H1 (cell line): ENCODE data around the gene OR2J2. TPM values are rescaled to one million over a fixed set of nuclear protein-coding genes. Genes with fewer than 3 reads are reported as not detected.
A peak's percentile ranks its signal among the peaks of the same experiment; 100 is the strongest.

Experiments
- CTCF ChIA-PET: fragments of 300-600 bp; sonication (Branson Sonifier 250); formaldehyde crosslinking; loops from one replicate; lab custom pipeline; 2021; ENCODE audit not compliant: partially characterized antibody; lab: Charles Lee
- POLR2A ChIA-PET: fragments of 300-600 bp; sonication (Branson Sonifier 250); formaldehyde crosslinking; loops from one replicate; lab custom pipeline; 2021; ENCODE audit warnings: inconsistent platforms; ENCODE audit not compliant: partially characterized antibody; lab: Charles Lee
- DNase-seq, 2 experiments: peaks; one replicate each; pipeline versions ENCODE4 v3.0.0 to v3.0.0-alpha.2; 2010 to 2022; ENCODE audit warnings: low spot score in 2 of 2, low read depth in 1 of 2, mixed read lengths in 1 of 2
- FAIRE-seq: peaks from 2 replicates; lab custom pipeline; 2011; peaks lifted over from hg19 to GRCh38; lab: Jason Lieb, UNC
- H2AFZ ChIP-seq: 2 replicates; pipeline ENCODE4 v1.8.1; 2012; ENCODE audit warnings: low read length, inconsistent platforms
- H2AK5ac ChIP-seq: 2 replicates; pipeline ENCODE4 v1.6.1; 2013; ENCODE audit warnings: low read depth, low read length
- H2BK120ac ChIP-seq: replicated peaks from 2 replicates; pipeline ENCODE3; 2013; ENCODE audit warnings: low read depth, low read length, inconsistent platforms
- H2BK12ac ChIP-seq: 2 replicates; pipeline ENCODE4 v1.6.1; 2013; ENCODE audit warnings: low read depth, low read length
- H2BK15ac ChIP-seq: 2 replicates; pipeline ENCODE4 v1.6.1; 2013; ENCODE audit warnings: low read length
- H2BK20ac ChIP-seq: 2 replicates; pipeline ENCODE4 v1.6.1; 2013; ENCODE audit warnings: low read length
- H2BK5ac ChIP-seq: 2 replicates; pipeline ENCODE4 v1.6.1; 2013; ENCODE audit warnings: low read depth, low read length
- H3K14ac ChIP-seq: 2 replicates; pipeline ENCODE4 v1.6.1; 2013; ENCODE audit warnings: inconsistent platforms; ENCODE audit not compliant: insufficient read length
- H3K18ac ChIP-seq: 2 replicates; pipeline ENCODE4 v1.6.1; 2013; ENCODE audit warnings: low read length; ENCODE audit errors: extremely low read depth
- H3K23ac ChIP-seq: 2 replicates; pipeline ENCODE4 v1.6.1; 2013; ENCODE audit warnings: inconsistent platforms; ENCODE audit not compliant: insufficient read length
- H3K23me2 ChIP-seq: 2 replicates; pipeline ENCODE4 v1.6.1; 2013; ENCODE audit warnings: low read depth, low read length
- H3K27ac ChIP-seq: 2 replicates; pipeline ENCODE4 v1.6.1; 2011; ENCODE audit warnings: low read depth, low read length, inconsistent platforms
- H3K27me3 ChIP-seq, 4 experiments: replicated peaks in 1 of 4; 1 replicate in 1 of 4; 2 replicates in 3 of 4; pipeline versions ENCODE4 v1.6.1 to v1.8.1; 2011 to 2013; ENCODE audit warnings: low read length in 3 of 4, mild to moderate bottlenecking in 3 of 4, inconsistent platforms in 2 of 4, mixed read lengths in 2 of 4, moderate library complexity in 1 of 4; ENCODE audit not compliant: control insufficient read depth in 3 of 4, insufficient read depth in 3 of 4; ENCODE audit errors: extremely low read depth in 1 of 4
- H3K36me3 ChIP-seq, 4 experiments: 2 replicates each; pipeline versions ENCODE4 v1.6.1 to v1.8.1; 2011 to 2013; ENCODE audit warnings: mild to moderate bottlenecking in 4 of 4, low read length in 3 of 4, moderate library complexity in 2 of 4, control low read depth in 1 of 4, inconsistent platforms in 1 of 4; ENCODE audit not compliant: insufficient read depth in 4 of 4, control insufficient read depth in 2 of 4
- H3K4ac ChIP-seq: replicated peaks from 2 replicates; pipeline ENCODE3; 2013; ENCODE audit warnings: low read length, low read depth, mixed read lengths, inconsistent platforms; ENCODE audit not compliant: insufficient read length
- H3K4me1 ChIP-seq, 4 experiments: replicated peaks in 1 of 4; 1 replicate in 1 of 4; 2 replicates in 3 of 4; pipeline versions ENCODE4 v1.6.1 to v1.8.1; 2011 to 2013; ENCODE audit warnings: low read length in 3 of 4, inconsistent platforms in 2 of 4, mixed read lengths in 1 of 4; ENCODE audit not compliant: insufficient read depth in 4 of 4, control insufficient read depth in 3 of 4
- H3K4me2 ChIP-seq, 2 experiments: 2 replicates each; pipeline versions ENCODE4 v1.6.1 to v1.8.1; 2011 to 2013; ENCODE audit warnings: low read depth in 2 of 2, low read length in 2 of 2, control low read depth in 1 of 2, inconsistent platforms in 1 of 2, mild to moderate bottlenecking in 1 of 2; ENCODE audit not compliant: insufficient read depth in 1 of 2
- H3K4me3 ChIP-seq, 4 experiments: fragments of 200-600, 300-600 bp in 1 of 4; sonication (generic), shearing (Covaris generic), sonication (Bioruptor Twin) in 1 of 4; 2 replicates each; pipeline versions ENCODE4 v1.5.1 to v1.8.1; 2011 to 2016; ENCODE audit warnings: low read length in 4 of 4, low read depth in 3 of 4, control low read depth in 2 of 4, inconsistent platforms in 2 of 4, mild to moderate bottlenecking in 2 of 4, mixed read lengths in 1 of 4, moderate library complexity in 1 of 4; ENCODE audit not compliant: insufficient read depth in 2 of 4; ENCODE audit errors: extremely low read depth in 1 of 4
- H3K56ac ChIP-seq: replicated peaks from 2 replicates; pipeline ENCODE3; 2013; ENCODE audit warnings: low read depth, mild to moderate bottlenecking, mixed read lengths, low read length, inconsistent platforms; ENCODE audit not compliant: insufficient read length
- H3K79me1 ChIP-seq: 2 replicates; pipeline ENCODE4 v1.6.1; 2013; ENCODE audit warnings: low read depth, low read length, control low read depth
- H3K79me2 ChIP-seq, 2 experiments: 2 replicates each; pipeline versions ENCODE4 v1.6.1 to v1.8.1; 2012 to 2013; ENCODE audit warnings: low read length in 2 of 2, mild to moderate bottlenecking in 2 of 2, inconsistent platforms in 1 of 2; ENCODE audit not compliant: insufficient read depth in 2 of 2, control insufficient read depth in 1 of 2
- H3K9ac ChIP-seq, 4 experiments: replicated peaks in 1 of 4; 1 replicate in 1 of 4; 2 replicates in 3 of 4; pipeline versions ENCODE4 v1.6.1 to v1.8.1; 2011 to 2013; ENCODE audit warnings: low read depth in 3 of 4, low read length in 3 of 4, control low read depth in 2 of 4, mild to moderate bottlenecking in 2 of 4, moderate library complexity in 2 of 4, inconsistent platforms in 1 of 4; ENCODE audit errors: extremely low read depth in 1 of 4
- H3K9me3 ChIP-seq, 2 experiments: 2 replicates each; pipeline versions ENCODE4 v1.6.1 to v1.8.1; 2012 to 2013; ENCODE audit warnings: mild to moderate bottlenecking in 2 of 2, moderate library complexity in 2 of 2, control low read depth in 1 of 2, inconsistent platforms in 1 of 2, low read depth in 1 of 2, low read length in 1 of 2, mixed read lengths in 1 of 2; ENCODE audit not compliant: insufficient read depth in 2 of 2
- H4K20me1 ChIP-seq, 2 experiments: replicated peaks in 1 of 2; 2 replicates each; pipeline versions ENCODE3 to v1.8.1; 2011 to 2013; ENCODE audit warnings: inconsistent platforms in 2 of 2, low read length in 2 of 2, mild to moderate bottlenecking in 1 of 2; ENCODE audit not compliant: insufficient read depth in 2 of 2, control insufficient read depth in 1 of 2
- H4K5ac ChIP-seq: 2 replicates; pipeline ENCODE4 v1.6.1; 2013; ENCODE audit warnings: low read length, low read depth, mixed read lengths, inconsistent platforms; ENCODE audit not compliant: insufficient read length
- H4K8ac ChIP-seq: 2 replicates; pipeline ENCODE4 v1.8.0; 2013; ENCODE audit warnings: mild to moderate bottlenecking, moderate library complexity, low read length, inconsistent platforms; ENCODE audit not compliant: insufficient read depth; ENCODE audit errors: extremely low read depth
- H4K91ac ChIP-seq: replicated peaks from 2 replicates; pipeline ENCODE3; 2013; ENCODE audit warnings: low read length, mixed read lengths, inconsistent platforms; ENCODE audit not compliant: insufficient read length
- GABPA ChIP-seq: IDR thresholded peaks from 2 replicates; pipeline ENCODE4 v1.6.1; 2011; ENCODE audit warnings: mild to moderate bottlenecking, low read length, moderate library complexity, borderline replicate concordance; ENCODE audit not compliant: insufficient read depth
- HDAC2 ChIP-seq, 2 experiments: fragments of 300-600 bp in 1 of 2; sonication (generic) in 1 of 2; IDR thresholded peaks; 2 replicates each; pipeline ENCODE4 v1.6.1; 2011 to 2012; ENCODE audit warnings: low read depth in 2 of 2, low read length in 2 of 2, mild to moderate bottlenecking in 2 of 2, moderate library complexity in 2 of 2, borderline replicate concordance in 1 of 2, inconsistent platforms in 1 of 2
- WGBS, 2 experiments: shearing (Covaris generic) in 1 of 2; methylation state at CpG; one replicate each; pipeline versions ENCODE4 v1.1.6 to v1.1.7; 2013 to 2015; ENCODE audit warnings: low lambda C conversion rate in 2 of 2, mixed read lengths in 2 of 2, inconsistent platforms in 1 of 2, low coverage in 1 of 2, missing lambda C conversion rate in 1 of 2; ENCODE audit not compliant: insufficient replicate concordance in 2 of 2, insufficient coverage in 1 of 2, insufficient read length in 1 of 2; ENCODE audit errors: extremely low coverage in 1 of 2, missing lambda C conversion rate in 1 of 2; 5-methylcytosine and 5-hydroxymethylcytosine counted together
- polyA plus RNA-seq, 7 experiments: library from polyadenylated mRNA; depleted of rRNA in 3 of 7; stranded (reverse) in 5 of 7; unstranded in 2 of 7; fragments of >200 nt in 5 of 7; fragments of 200-250 nt in 2 of 7; gene quantifications; 1 replicate in 5 of 7; 2 replicates in 1 of 7; 4 replicates in 1 of 7; pipeline versions ENCODE4 v1.2.1 to v1.2.3, GENCODE V29; 2011 to 2013; ENCODE audit warnings: missing spikeins in 2 of 7, mixed read lengths in 2 of 7
- total RNA-seq: library from RNA; stranded (reverse); fragmentation: NEBNext Ultra II Directional; extraction: Animal tissue kit (Norgen Biotek cat#: 25700); gene quantifications from 2 replicates; pipeline ENCODE4 v1.2.1, GENCODE V29; 2021
- TF ChIP-seq, protein P1 (sequence below): IDR thresholded peaks from 2 replicates; pipeline ENCODE4 v1.6.1; 2012; ENCODE audit warnings: inconsistent platforms

Gene OR2J2
- total and polyA plus RNA-seq, 2 of the 8 experiments (the other 6 are each of a cell fraction or from before 2014, with no cell fraction given) = not detected

DNA sequence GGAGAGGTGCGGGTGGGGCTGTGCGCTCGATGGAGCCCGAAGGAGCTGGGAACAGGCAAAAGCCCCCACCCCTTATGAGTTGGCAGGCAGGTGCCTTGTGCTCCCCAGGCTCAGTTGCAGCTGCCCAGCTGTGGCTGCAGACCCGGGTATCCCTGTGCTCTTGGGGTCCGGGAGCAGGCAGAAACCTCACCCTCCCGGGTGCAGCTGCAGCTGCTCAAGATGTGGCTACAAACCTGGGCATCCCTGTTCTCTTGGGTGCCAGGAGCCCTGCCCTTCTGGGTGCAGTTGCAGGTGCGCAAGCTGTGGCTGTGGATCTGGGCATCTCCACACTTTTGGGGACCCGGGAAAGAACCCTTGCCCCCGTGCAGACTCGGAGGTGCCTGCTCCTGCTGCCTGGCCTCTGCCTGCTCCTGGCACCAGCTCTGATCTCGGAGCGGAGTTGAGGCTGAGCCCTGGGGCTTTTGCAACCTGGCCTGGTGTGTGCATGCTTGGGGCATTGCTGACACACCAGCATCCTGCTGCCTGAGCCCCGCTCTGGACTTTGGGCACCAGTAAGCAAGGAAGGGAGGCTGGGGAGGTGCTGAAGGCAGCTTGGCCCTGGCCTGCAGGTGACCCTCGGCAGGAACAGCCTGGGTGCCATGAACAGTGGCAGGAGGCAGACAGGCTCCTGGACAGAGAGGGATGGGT, 41.2 kb upstream of the OR2J2 start:
- Histone ChIP-seq H4K20me1 (no peaks in the 10 kb centered on the region), H3K4ac (no peak overlapping the region), H3K27ac (no peak overlapping the region), H3K4me3 (no peak overlapping the region), H4K8ac (peak overlapping the region; percentile 18; the same call in 1 of the 2 replicates), H2BK15ac (no peak overlapping the region), H2BK5ac (no peak overlapping the region), H3K14ac (no peak overlapping the region), H3K9ac (no peak overlapping the region), H2BK20ac (no peak overlapping the region), H3K18ac (no peak overlapping the region), H4K5ac (no peak overlapping the region), H2AFZ (no peak overlapping the region; the same call in 1 of the 2 replicates), H3K79me1 (no peaks in the 10 kb centered on the region), H3K36me3 (no peaks in the 10 kb centered on the region), H3K27me3 (no peaks in the 10 kb centered on the region), H3K4me1 (no peaks in the 10 kb centered on the region), H3K23me2 (no peaks in the 10 kb centered on the region; the same call in 1 of the 2 replicates), H2BK12ac (no peak overlapping the region), H3K79me2 (no peaks in the 10 kb centered on the region), H3K9me3 (no peaks in the 10 kb centered on the region), H3K56ac (no peak overlapping the region), H4K91ac (no peak overlapping the region), H2BK120ac (no peak overlapping the region), H3K4me2 (no peak overlapping the region), H3K23ac (no peak overlapping the region), H2AK5ac (no peak overlapping the region)
- WGBS, 2 experiments = 87% methylated on average over 14 of the region's 15 CpGs; no CpG with 5 or more reads in 1 of the 2 experiments
- DNase-seq (no peak), FAIRE-seq (no peak)
- ChIA-PET CTCF (interaction anchor here (0.7 kb wide), 1 partner anchor 524 kb away, joined by 3 read pairs; no protein-coding TSS in a partner anchor), POLR2A (no interaction called here)
- no peak for TF ChIP-seq HDAC2 (IDR thresholded peaks at IDR 0.05; ENCODE audit: borderline replicate concordance in 1 of 2, low read depth in 2 of 2, low read length in 2 of 2)
- no peak for TF ChIP-seq GABPA
- TF ChIP-seq, protein P1, sequence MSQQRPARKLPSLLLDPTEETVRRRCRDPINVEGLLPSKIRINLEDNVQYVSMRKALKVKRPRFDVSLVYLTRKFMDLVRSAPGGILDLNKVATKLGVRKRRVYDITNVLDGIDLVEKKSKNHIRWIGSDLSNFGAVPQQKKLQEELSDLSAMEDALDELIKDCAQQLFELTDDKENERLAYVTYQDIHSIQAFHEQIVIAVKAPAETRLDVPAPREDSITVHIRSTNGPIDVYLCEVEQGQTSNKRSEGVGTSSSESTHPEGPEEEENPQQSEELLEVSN = no peak
